ENCODE measurements around the gene SLC22A31.
"Not testable (repeated sequence)": the region's sequence is repeated elsewhere in the genome, so short reads cannot be mapped to it uniquely, and the experiment has no call there.

The SLC22A31 gene

GRCh38 chr16:89200124-89200849, at the start of gene SLC22A31:
Gene SLC22A31 (minus strand): TSS chr16:89200537. CDS start chr16:89200501, 36 bp downstream.
- no peak for DNase-seq (ENCODE audit: low spot score)

- DNase-seq (ENCODE audit: low spot score) = no peak
Measured at GRCh38 chr16:89248196-89248982, 48.1 kb upstream of the SLC22A31 start.

- DNase-seq (ENCODE audit: low spot score) = not testable (repeated sequence)
Measured at GRCh38 chr16:89247734-89248075, 47.4 kb upstream of the SLC22A31 start.

GRCh38 chr16:89246903-89247733, 46.8 kb upstream of the SLC22A31 start:
- DNase-seq (ENCODE audit: low spot score) = peak; percentile 89

- DNase-seq (ENCODE audit: low spot score) = no peak
Measured at GRCh38 chr16:89246383-89246902, 46.1 kb upstream of the SLC22A31 start.

GRCh38 chr16:89244754-89245153, 44.4 kb upstream of the SLC22A31 start:
- no peak for DNase-seq (ENCODE audit: low spot score)

GRCh38 chr16:89244264-89244663, 43.9 kb upstream of the SLC22A31 start:
- DNase-seq (ENCODE audit: low spot score) = not testable (repeated sequence)

- no peak for DNase-seq (ENCODE audit: low spot score)
Measured at GRCh38 chr16:89243664-89244063, 43.3 kb upstream of the SLC22A31 start.

- no peak for DNase-seq (ENCODE audit: low spot score)
Measured at GRCh38 chr16:89242795-89243200, 42.5 kb upstream of the SLC22A31 start.

- DNase-seq (ENCODE audit: low spot score) = peak; percentile 71
Measured at GRCh38 chr16:89241187-89242007, 41.1 kb upstream of the SLC22A31 start.

- no peak for DNase-seq (ENCODE audit: low spot score)
Measured at GRCh38 chr16:89237733-89238132, 37.4 kb upstream of the SLC22A31 start.

- no peak for DNase-seq (ENCODE audit: low spot score)
Measured at GRCh38 chr16:89233678-89234490, 33.5 kb upstream of the SLC22A31 start.

- no peak for DNase-seq (ENCODE audit: low spot score)
Measured at GRCh38 chr16:89232107-89232506, 31.8 kb upstream of the SLC22A31 start.

- no peak for DNase-seq (ENCODE audit: low spot score)
Measured at GRCh38 chr16:89230255-89230654, 29.9 kb upstream of the SLC22A31 start.

- DNase-seq (ENCODE audit: low spot score) = no peak
Measured at GRCh38 chr16:89224665-89225064, 24.3 kb upstream of the SLC22A31 start.

- DNase-seq (ENCODE audit: low spot score) = no peak
Measured at GRCh38 chr16:89222931-89223330, 22.6 kb upstream of the SLC22A31 start.

GRCh38 chr16:89221604-89222003, 21.3 kb upstream of the SLC22A31 start:
- DNase-seq (ENCODE audit: low spot score) = no peak

- no peak for DNase-seq (ENCODE audit: low spot score)
Measured at GRCh38 chr16:89219365-89219764, 19.0 kb upstream of the SLC22A31 start.

GRCh38 chr16:89217388-89218191, 17.3 kb upstream of the SLC22A31 start, which contains the start of gene ZNF778:
Gene ZNF778 (plus strand): TSS chr16:89217703. CDS start chr16:89221128, 3,425 bp downstream.
- peak; percentile 78 for DNase-seq (ENCODE audit: low spot score)

- no peak for DNase-seq (ENCODE audit: low spot score)
Measured at GRCh38 chr16:89217138-89217387, 16.7 kb upstream of the SLC22A31 start.

Data from CD4-positive, alpha-beta T cell treated with Interleukin-2 at 100 ng/mL for 4 hours (primary cell).